Mesangial cell (primary cell): ENCODE results near the gene TOPORS. TPM values are rescaled to one million over a fixed set of nuclear protein-coding genes. Genes with fewer than 3 reads are reported as not detected.

Experiments used
- total RNA-seq: library from RNA; depleted of rRNA; stranded (reverse); fragments of >200 nt; gene quantifications from 2 replicates; pipeline ENCODE4 v1.2.3, GENCODE V29; 2015

Gene TOPORS
- 9.6 and 10.1 TPM in 2 replicates for total RNA-seq

DNA sequence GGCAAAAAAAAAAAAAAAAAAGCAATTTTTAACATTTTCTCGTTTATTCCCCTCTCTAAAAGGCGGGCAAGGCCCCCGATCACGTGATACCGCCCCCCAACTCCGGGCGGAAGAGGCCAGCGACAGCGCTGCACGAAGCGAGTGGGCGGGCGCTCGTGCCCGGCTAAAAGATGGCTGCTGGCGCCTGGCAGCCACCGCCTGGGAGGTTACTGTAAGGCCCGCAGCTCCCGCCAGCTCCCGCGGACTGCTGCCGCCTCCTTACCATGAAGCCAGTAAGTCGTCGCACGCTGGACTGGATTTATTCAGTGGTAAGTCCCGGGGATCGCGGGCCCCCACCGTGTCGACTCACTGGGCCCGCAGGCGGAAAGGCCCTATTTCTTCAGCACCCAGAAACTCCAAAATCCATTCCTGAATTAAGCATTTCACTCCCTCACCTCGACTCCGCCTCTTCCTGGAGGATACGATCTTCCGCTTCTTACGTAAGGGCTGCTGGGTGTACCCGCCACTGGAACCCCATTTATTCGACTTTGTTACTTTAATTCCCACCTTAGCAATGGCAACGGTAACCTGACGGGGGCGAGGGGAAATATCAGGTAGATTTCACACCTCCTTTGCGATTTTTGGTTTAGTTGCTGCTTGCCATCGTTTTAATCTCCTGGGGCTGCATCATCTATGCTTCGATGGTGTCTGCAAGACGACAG, at the start of gene TOPORS, which contains the start of gene SMIM27:
TOPORS (minus strand) TSS at position 415 of the 701 bp plus-strand sequence; CDS start at position 265, 150 bp downstream.
SMIM27 (plus strand) TSS at position 156 of the 701 bp plus-strand sequence; CDS start at position 264, 108 bp downstream.

GRCh38 chr9:32572900-32573523, 20.6 kb upstream of the TOPORS start, which contains the start of gene NDUFB6:
Gene NDUFB6, minus strand, starts transcription at chr9:32573159. Its CDS starts 99 bp downstream, at chr9:32573060.

DNA sequence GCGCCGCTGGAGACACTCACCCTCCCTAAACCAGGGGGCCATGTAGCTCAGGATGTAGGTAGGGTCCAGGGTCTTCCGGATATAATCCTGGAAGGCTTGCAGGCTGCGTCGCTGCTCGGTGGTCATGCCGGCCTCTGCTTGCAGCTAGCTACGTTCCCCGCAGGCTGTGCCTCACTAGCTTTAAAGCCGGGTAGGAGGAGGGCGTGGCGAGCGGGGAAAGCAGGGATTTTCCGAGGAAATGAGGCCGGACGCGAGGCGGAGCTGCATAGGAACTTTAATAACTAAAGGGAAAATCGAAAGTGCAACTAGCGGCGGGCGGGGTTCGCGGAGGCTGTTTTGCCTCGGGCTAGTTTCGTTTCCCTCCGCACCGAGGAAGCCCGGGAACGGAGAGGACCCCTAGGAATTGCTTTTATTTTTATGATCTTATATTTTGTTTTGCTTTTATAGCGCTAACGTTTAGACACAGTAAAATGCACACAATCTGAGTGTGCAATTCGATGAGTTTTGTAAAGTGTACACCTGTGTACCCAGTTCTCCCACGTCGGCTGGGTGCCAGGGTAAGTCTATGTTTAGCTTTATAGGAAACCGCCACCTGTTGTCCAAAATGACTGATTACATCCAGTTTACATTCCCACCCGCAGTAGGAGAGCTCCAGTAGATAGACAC, 26.2 kb downstream of the TOPORS start, which contains the start of gene RIGI:
RIGI (minus strand) TSS at position 156 of the 666 bp plus-strand sequence; CDS start at position 126, 30 bp downstream.

Other genes with a start within 250 kb of the TOPORS start
- gene ACO1, start 167.9 kb downstream of the TOPORS start, total RNA-seq, result 42.4 and 71.9 TPM in 2 replicates
- 6.2 and 6.8 TPM in 2 replicates for gene RIGI, start 26.4 kb downstream of the TOPORS start, total RNA-seq
- gene SMIM27, start 259 bp downstream of the TOPORS start, total RNA-seq, result 5.4 and 10.1 TPM in 2 replicates
- gene NDUFB6, start 20.6 kb upstream of the TOPORS start, total RNA-seq, result 28.9 and 38.6 TPM in 2 replicates
- gene TAF1L, start 83.1 kb upstream of the TOPORS start, total RNA-seq, result not detected in 2 replicates
- not detected in 2 replicates for gene TMEM215, start 231.0 kb upstream of the TOPORS start, total RNA-seq